K562 (cell line): ENCODE data around the gene MEAF6. TPM values are rescaled to one million over a fixed set of nuclear protein-coding genes. Genes with fewer than 3 reads are reported as not detected.

Experiments
- CBX3 ChIP-seq, 2 experiments: IDR thresholded peaks; 1 replicate in 1 of 2; 2 replicates in 1 of 2; pipeline ENCODE4 v1.6.1; 2012; ENCODE audit warnings: inconsistent platforms in 2 of 2, low read length in 2 of 2, borderline replicate concordance in 1 of 2, control low read depth in 1 of 2
- CEBPZ ChIP-seq: fragments of 150-350 bp; IDR thresholded peaks from 2 replicates; pipeline ENCODE4 v1.6.1; 2014; ENCODE audit warnings: low read depth, mild to moderate bottlenecking, low read length, borderline replicate concordance
- ETS1 ChIP-seq: conservative IDR thresholded peaks from 2 replicates; pipeline ENCODE4 v1.6.1; 2011; ENCODE audit warnings: low read depth, mild to moderate bottlenecking, low read length; ENCODE audit not compliant: control insufficient read depth
- ETS2 ChIP-seq: IDR thresholded peaks from 2 replicates; pipeline ENCODE4 v1.6.1; 2016; ENCODE audit warnings: borderline replicate concordance, missing genetic modification characterization, mild to moderate bottlenecking, moderate library complexity, missing compliant biosample characterization; ENCODE audit not compliant: poor library complexity, severe bottlenecking
- HSF4 ChIP-seq: fragments of 250-450 bp; sonication (Bioruptor Pico); IDR thresholded peaks from 2 replicates; pipeline ENCODE4 v2.1.2; 2022; ENCODE audit warnings: mild to moderate bottlenecking, moderate library complexity, borderline replicate concordance
- MAFF ChIP-seq: IDR thresholded peaks from 2 replicates; pipeline ENCODE4 v1.6.1; 2012; ENCODE audit warnings: low read length, improper control_type of control experiment
- MCM2 ChIP-seq: fragments of 450-650 bp; IDR thresholded peaks from 2 replicates; pipeline ENCODE4 v1.6.1; 2017; ENCODE audit warnings: low read depth, mild to moderate bottlenecking
- NR2C2 ChIP-seq, 2 experiments: fragments of 200-800 bp in 1 of 2; sonication (Bioruptor generic) in 1 of 2; sonication (generic) in 1 of 2; formaldehyde crosslinking in 1 of 2; IDR thresholded peaks; 2 replicates each; pipeline versions ENCODE4 v1.6.1 to v1.8.0; 2016 to 2022; ENCODE audit warnings: mild to moderate bottlenecking in 1 of 2, missing compliant biosample characterization in 1 of 2, missing genetic modification characterization in 1 of 2, missing genetic modification reagents in 1 of 2
- RHOXF2B ChIP-seq: fragments of 250-450 bp; sonication (Bioruptor Pico); conservative IDR thresholded peaks from 2 replicates; pipeline ENCODE4 v1.5.1; 2021
- SAFB2 ChIP-seq: fragments of 200-400 bp; formaldehyde crosslinking; IDR thresholded peaks from 2 replicates; pipeline ENCODE4 v1.6.1; 2018; ENCODE audit warnings: borderline replicate concordance, low read length, low read depth, moderate library complexity; ENCODE audit not compliant: severe bottlenecking
- SIN3B ChIP-seq: fragments of 450-650 bp; IDR thresholded peaks from 2 replicates; pipeline ENCODE4 v1.6.1; 2017; ENCODE audit warnings: low read depth, mild to moderate bottlenecking, moderate library complexity
- SPI1 ChIP-seq: IDR thresholded peaks from 2 replicates; pipeline ENCODE4 v1.6.1; 2011; ENCODE audit warnings: low read depth, low read length, control low read depth, borderline replicate concordance
- TCF7 ChIP-seq: sonication (generic); IDR thresholded peaks from 2 replicates; pipeline ENCODE4 v1.6.1; 2016; ENCODE audit warnings: antibody characterized with exemption, borderline replicate concordance
- THAP7 ChIP-seq: fragments of 250-450 bp; sonication (Bioruptor Pico); IDR thresholded peaks from 2 replicates; pipeline ENCODE4 v1.5.0; 2021
- ZNF12 ChIP-seq: sonication (generic); formaldehyde crosslinking; IDR thresholded peaks from 2 replicates; pipeline ENCODE4 v1.4.0; 2020; ENCODE audit warnings: mild to moderate bottlenecking, missing genetic modification reagents
- ZNF449 ChIP-seq: fragments of 250-450 bp; sonication (Bioruptor Pico); IDR thresholded peaks from 2 replicates; pipeline ENCODE4 v1.8.0; 2022; ENCODE audit warnings: moderate library complexity, mild to moderate bottlenecking, inconsistent platforms
- ZNF740 ChIP-seq, 3 experiments: fragments of 200-800 bp in 1 of 3; sonication (Bioruptor generic) in 1 of 3; sonication (generic) in 1 of 3; formaldehyde crosslinking in 1 of 3; IDR thresholded peaks; 2 replicates each; pipeline versions ENCODE4 v1.6.1 to v1.8.0; 2016 to 2022; ENCODE audit warnings: mild to moderate bottlenecking in 2 of 3, missing compliant biosample characterization in 2 of 3, missing genetic modification characterization in 2 of 3, missing genetic modification reagents in 1 of 3
- polyA plus RNA-seq, 8 experiments: library from polyadenylated mRNA; depleted of rRNA in 4 of 8; stranded (reverse) in 5 of 8; unstranded in 3 of 8; fragments of >200 nt; fragmentation: Nextera tagmentation in 2 of 8; fragmentation: Illumina TruSeq in 1 of 8; extraction: Ambion mirVana in 2 of 8; extraction: Trizol in 1 of 8; gene quantifications; 2 replicates each; pipeline versions ENCODE4 v1.2.1 to v1.2.3, GENCODE V29; 2011 to 2014; ENCODE audit warnings: inconsistent platforms in 1 of 8, missing spikeins in 1 of 8
- total RNA-seq, 7 experiments: library from RNA; depleted of rRNA in 6 of 7; stranded (reverse); fragments of >200 nt in 6 of 7; fragmentation: Illumina TruSeq in 2 of 7; extraction: Trizol in 2 of 7; gene quantifications; 2 replicates each; pipeline versions ENCODE4 v1.2.1 to v1.2.3, GENCODE V29; 2011 to 2021; ENCODE audit warnings: low replicate concordance in 1 of 7

Gene MEAF6
- total and polyA plus RNA-seq, 9 of the 15 experiments (the other 6 are each of a cell fraction or from before 2014, with no cell fraction given) = 55.0 to 151 (median 92.3) TPM

- TF ChIP-seq ZNF740 (CRISPR knock-in tag; IDR thresholded peaks at IDR 0.05) = no peak
- TF ChIP-seq ZNF740 (tag; IDR thresholded peaks at IDR 0.05) = no peak
- TF ChIP-seq NR2C2 (CRISPR knock-in tag; IDR thresholded peaks at IDR 0.05) = no peak
- TF ChIP-seq NR2C2 (tag; IDR thresholded peaks at IDR 0.05) = no peak
- TF ChIP-seq THAP7 = no peak
- no peak for TF ChIP-seq ETS2 (tag)
- no peak for TF ChIP-seq RHOXF2B (CRISPR knock-in tag)
- TF ChIP-seq CBX3 (IDR thresholded peaks at IDR 0.05; ENCODE audit: borderline replicate concordance in 1 of 2, low read length in 2 of 2) = peak in 1 of 2 experiments; percentile 82; a peak in 1 of 3 replicates
- peak; percentile 30; the same call in 1 of the 2 replicates for TF ChIP-seq MAFF
- no peak for TF ChIP-seq CEBPZ
- TF ChIP-seq SPI1 = no peak
- TF ChIP-seq TCF7 = no peak
- no peak for TF ChIP-seq MCM2
- no peak for TF ChIP-seq SAFB2
- no peak for TF ChIP-seq ZNF12 (CRISPR knock-in tag)
- TF ChIP-seq HSF4 (CRISPR knock-in tag) = no peak
- TF ChIP-seq ETS1 = no peak
- no peak for TF ChIP-seq SIN3B
- no peak for TF ChIP-seq ZNF449 (CRISPR knock-in tag)
Observed at GRCh38 chr1:37561133-37562132, 46.9 kb upstream of the MEAF6 start (continued).
